GM12878 (cell line): ENCODE results near the gene TCF7L1. TPM values are rescaled to one million over a fixed set of nuclear protein-coding genes. Genes with fewer than 3 reads are reported as not detected.

Experiments used
- ATAC-seq: fragments of 200-7000 bp; cut with Tn5 transposase; 3 replicates; pipeline ENCODE4 v1.9.1; 2020; ENCODE audit warnings: mild to moderate bottlenecking, moderate library complexity
- BruUV-seq: library from RNA; stranded (reverse); fragments of 400-500 nt; replicated peaks from 2 replicates; lab custom pipeline; 2021; lab: Mats Ljungman, UMichigan
- CTCF ChIA-PET: fragments of 300-600 bp; sonication (Branson Sonifier 250); formaldehyde crosslinking; extraction: SDS; loops from one replicate; lab custom pipeline; 2021; ENCODE audit warnings: inconsistent platforms; lab: Yijun Ruan, JAX
- POLR2A ChIA-PET: fragments of 350-600 bp; formaldehyde crosslinking; extraction: SDS; loops from one replicate; lab custom pipeline; 2021; ENCODE audit warnings: inconsistent platforms; lab: Charles Lee
- RAD21 ChIA-PET: fragments of 300-600 bp; sonication (Branson Sonifier 250); formaldehyde crosslinking; loops from one replicate; lab custom pipeline; 2023; ENCODE audit warnings: antibody characterized with exemption; ENCODE audit not compliant: unreplicated experiment; lab: Charles Lee
- SMC1A ChIA-PET: fragments of 300-600 bp; sonication (Branson Sonifier 250); formaldehyde crosslinking; loops from one replicate; lab custom pipeline; 2023; ENCODE audit not compliant: unreplicated experiment, uncharacterized antibody; lab: Charles Lee
- DNase-seq: peaks from one replicate; pipeline ENCODE4 v3.0.0-alpha.2; 2011; ENCODE audit warnings: low read depth, low spot score
- FAIRE-seq: peaks from 3 replicates; lab custom pipeline; 2011; peaks lifted over from hg19 to GRCh38; lab: Jason Lieb, UNC
- H2AFZ ChIP-seq: 2 replicates; pipeline ENCODE4 v1.6.0; 2011; ENCODE audit warnings: low read depth, low read length, control low read depth; ENCODE audit not compliant: control insufficient read depth
- H3K27ac ChIP-seq: 2 replicates; pipeline ENCODE4 v1.5.1; 2011; ENCODE audit warnings: control low read depth; ENCODE audit not compliant: control insufficient read depth, insufficient read depth
- H3K27me3 ChIP-seq, 2 experiments: replicated peaks in 1 of 2; 2 replicates each; pipeline versions ENCODE4 v1.6.0 to v1.6.1; 2011; ENCODE audit warnings: low read length in 1 of 2; ENCODE audit not compliant: control insufficient read depth in 2 of 2, insufficient read depth in 2 of 2
- H3K36me3 ChIP-seq, 2 experiments: 2 replicates each; pipeline ENCODE4 v1.5.1; 2011; ENCODE audit warnings: low read length in 1 of 2; ENCODE audit not compliant: control insufficient read depth in 2 of 2, insufficient read depth in 2 of 2
- H3K4me1 ChIP-seq: 2 replicates; pipeline ENCODE4 v1.6.1; 2011; ENCODE audit warnings: mild to moderate bottlenecking, low read length, moderate library complexity, mixed read lengths; ENCODE audit not compliant: control insufficient read depth, insufficient read depth
- H3K4me2 ChIP-seq: 2 replicates; pipeline ENCODE4 v1.6.0; 2011; ENCODE audit warnings: control low read depth; ENCODE audit not compliant: control insufficient read depth, insufficient read depth
- H3K4me3 ChIP-seq: fragments of 200-600 bp; sonication (generic); 2 replicates; pipeline ENCODE4 v1.5.1; 2016
- H3K79me2 ChIP-seq: 2 replicates; pipeline ENCODE4 v1.6.0; 2011; ENCODE audit warnings: low read length; ENCODE audit not compliant: control insufficient read depth, insufficient read depth
- H3K9ac ChIP-seq: 2 replicates; pipeline ENCODE4 v1.8.0; 2011; ENCODE audit warnings: low read length, control low read depth, mixed read lengths; ENCODE audit not compliant: control insufficient read depth, insufficient read depth
- H3K9me3 ChIP-seq: replicated peaks from 3 replicates; pipeline ENCODE4 v1.5.1; 2011; ENCODE audit warnings: mild to moderate bottlenecking, low read length; ENCODE audit not compliant: control insufficient read depth, insufficient read depth
- H4K20me1 ChIP-seq: 2 replicates; pipeline ENCODE4 v1.6.0; 2011; ENCODE audit not compliant: control insufficient read depth, insufficient read depth
- ASH2L ChIP-seq: fragments of 300-600, 200-600 bp; sonication (generic); IDR thresholded peaks from 2 replicates; pipeline ENCODE4 v1.6.1; 2017; ENCODE audit warnings: low read depth, mild to moderate bottlenecking, borderline replicate concordance
- ATF7 ChIP-seq: fragments of 450-650 bp; IDR thresholded peaks from 2 replicates; pipeline ENCODE4 v1.6.1; 2016; ENCODE audit warnings: low read depth, mild to moderate bottlenecking
- CHD4 ChIP-seq: fragments of 200-600 bp; sonication (generic); IDR thresholded peaks from 2 replicates; pipeline ENCODE4 v1.6.1; 2016; ENCODE audit warnings: mild to moderate bottlenecking
- GABPA ChIP-seq: IDR thresholded peaks from 2 replicates; pipeline ENCODE4 v1.6.1; 2014; ENCODE audit warnings: antibody characterized with exemption, low read depth, mild to moderate bottlenecking, inconsistent platforms
- KLF5 ChIP-seq: fragments of 450-650 bp; IDR thresholded peaks from 2 replicates; pipeline ENCODE4 v1.6.1; 2014; ENCODE audit warnings: mild to moderate bottlenecking; ENCODE audit not compliant: partially characterized antibody
- RAD51 ChIP-seq: fragments of 450-650 bp; IDR thresholded peaks from 2 replicates; pipeline ENCODE4 v1.6.1; 2016; ENCODE audit warnings: moderate library complexity, mild to moderate bottlenecking, inconsistent platforms
- SMC3 ChIP-seq: IDR thresholded peaks from 2 replicates; pipeline ENCODE4 v1.6.1; 2011; ENCODE audit warnings: low read length, improper control_type of control experiment, borderline replicate concordance
- WGBS: methylation state at CpG from one replicate; pipeline ENCODE4 v1.1.6; 2016; ENCODE audit warnings: low lambda C conversion rate; ENCODE audit not compliant: insufficient replicate concordance, insufficient coverage; ENCODE audit errors: missing lambda C conversion rate; 5-methylcytosine and 5-hydroxymethylcytosine counted together
- in situ Hi-C: fragments of 300-500 bp; cut with MboI; formaldehyde crosslinking; loops from 9 replicates; pipeline ENCODE4 v1.14.3; 2018; ENCODE audit warnings: mixed read lengths
- intact Hi-C: fragments of 100-400 bp; cut with micrococcal nuclease; formaldehyde crosslinking; loops from one replicate; pipeline ENCODE4 v1.14.2; 2022; ENCODE audit not compliant: unreplicated experiment
- polyA plus RNA-seq, 11 experiments: library from polyadenylated mRNA; depleted of rRNA in 4 of 11; unstranded in 6 of 11; stranded (reverse) in 5 of 11; fragments of >200 nt; fragmentation: Nextera tagmentation in 4 of 11; fragmentation: Illumina TruSeq in 1 of 11; extraction: Ambion mirVana in 4 of 11; extraction: Trizol in 1 of 11; gene quantifications; 1 replicate in 1 of 11; 2 replicates in 10 of 11; pipeline versions ENCODE4 v1.2.1 to v1.2.3, GENCODE V29; 2011 to 2016; ENCODE audit warnings: inconsistent platforms in 2 of 11, missing spikeins in 2 of 11, low read depth in 1 of 11
- total RNA-seq, 4 experiments: library from RNA; depleted of rRNA in 3 of 4; stranded (reverse); fragments of >200 nt in 3 of 4; fragmentation: Illumina TruSeq in 1 of 4; extraction: Trizol in 1 of 4; gene quantifications; 2 replicates each; pipeline versions ENCODE4 v1.2.1 to v1.2.3, GENCODE V29; 2013 to 2021
- TF ChIP-seq, protein P1 (sequence below): fragments of 450-650 bp; IDR thresholded peaks from 2 replicates; pipeline ENCODE4 v1.6.1; 2017; ENCODE audit warnings: mild to moderate bottlenecking, moderate library complexity

The TCF7L1 gene
- total and polyA plus RNA-seq, 10 of the 15 experiments (the other 5 are each of a cell fraction or from before 2014, with no cell fraction given) = 0.03 to 0.11 (median 0.10) TPM; not detected in 7

DNA sequence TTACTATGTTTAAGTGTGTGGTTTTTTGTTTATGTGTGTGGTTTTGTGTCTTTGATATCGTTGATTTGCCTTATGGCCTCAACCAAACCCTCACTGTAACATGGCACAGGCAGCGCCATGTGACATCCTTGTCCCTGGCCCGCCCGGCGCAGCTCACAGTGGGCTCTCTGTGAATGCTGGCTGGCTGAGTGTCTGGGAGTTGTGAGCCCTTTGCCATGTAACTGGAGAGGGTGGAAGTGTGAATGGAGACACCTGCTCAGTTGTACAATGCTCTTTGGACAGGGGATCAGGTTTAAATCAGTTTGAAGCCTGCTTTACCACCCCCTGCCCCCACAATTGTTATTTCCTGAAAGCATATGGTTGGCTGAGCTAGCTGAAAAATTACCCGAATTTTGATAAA, 41.8 kb downstream of the TCF7L1 start (continued):
- no peak for TF ChIP-seq ASH2L

DNA sequence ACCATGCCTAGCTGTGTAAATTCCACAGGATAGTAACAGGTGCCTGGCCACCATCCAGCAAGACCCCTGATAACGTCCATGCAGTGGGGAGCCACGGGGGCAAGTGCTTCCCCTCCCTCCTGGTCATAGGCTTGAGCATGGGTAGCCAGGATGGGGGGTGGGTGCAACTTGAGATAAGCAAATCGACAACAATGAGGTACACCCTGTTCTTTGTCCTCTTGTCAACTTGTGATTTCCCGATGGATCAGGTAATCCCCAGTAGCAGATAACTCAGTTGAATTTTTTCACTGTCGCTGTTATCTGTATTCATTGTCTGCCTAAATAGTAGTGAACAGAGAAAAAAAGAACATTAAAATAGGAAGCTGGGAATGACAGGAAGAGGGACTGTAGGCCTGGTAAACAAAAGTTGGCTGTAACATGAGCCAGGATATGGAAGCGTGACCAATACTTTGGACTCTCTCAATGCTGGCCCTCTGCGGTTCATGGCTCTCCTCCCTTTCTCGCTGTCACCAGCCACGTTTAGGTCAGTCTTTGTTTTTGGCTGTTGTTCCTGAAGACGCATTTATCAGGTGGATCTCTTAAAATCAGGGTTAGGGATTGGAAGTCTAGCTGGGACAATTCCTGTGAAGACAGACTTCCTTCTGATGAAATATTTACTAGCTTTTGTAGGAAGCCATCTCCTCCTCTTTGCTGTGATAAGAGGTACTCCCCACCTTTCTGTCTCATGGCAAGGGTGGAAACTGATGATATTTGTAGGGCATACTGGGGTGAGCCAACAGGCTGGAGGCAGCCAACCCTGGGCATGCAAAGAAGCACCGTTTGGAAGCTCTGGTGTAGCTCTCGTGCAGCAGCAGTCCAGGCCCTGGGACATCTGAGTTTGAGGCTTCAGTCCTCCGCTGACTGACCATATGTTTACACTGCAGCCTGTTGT, 42.4 kb downstream of the TCF7L1 start:
- POLR2A ChIA-PET = no interaction called here
- no peaks in the 10 kb centered on the region for H3K4me1 ChIP-seq
- no peak overlapping the region for H3K4me3 ChIP-seq
- H3K4me2 ChIP-seq = no peak overlapping the region
- H3K36me3 ChIP-seq = no peaks in the 10 kb centered on the region
- no peak overlapping the region for H2AFZ ChIP-seq
- TF ChIP-seq RAD51 = no peak
- no peak for TF ChIP-seq CHD4
- TF ChIP-seq KLF5 = no peak
- no peak for TF ChIP-seq ATF7
- TF ChIP-seq GABPA = no peak
- TF ChIP-seq, protein P1, sequence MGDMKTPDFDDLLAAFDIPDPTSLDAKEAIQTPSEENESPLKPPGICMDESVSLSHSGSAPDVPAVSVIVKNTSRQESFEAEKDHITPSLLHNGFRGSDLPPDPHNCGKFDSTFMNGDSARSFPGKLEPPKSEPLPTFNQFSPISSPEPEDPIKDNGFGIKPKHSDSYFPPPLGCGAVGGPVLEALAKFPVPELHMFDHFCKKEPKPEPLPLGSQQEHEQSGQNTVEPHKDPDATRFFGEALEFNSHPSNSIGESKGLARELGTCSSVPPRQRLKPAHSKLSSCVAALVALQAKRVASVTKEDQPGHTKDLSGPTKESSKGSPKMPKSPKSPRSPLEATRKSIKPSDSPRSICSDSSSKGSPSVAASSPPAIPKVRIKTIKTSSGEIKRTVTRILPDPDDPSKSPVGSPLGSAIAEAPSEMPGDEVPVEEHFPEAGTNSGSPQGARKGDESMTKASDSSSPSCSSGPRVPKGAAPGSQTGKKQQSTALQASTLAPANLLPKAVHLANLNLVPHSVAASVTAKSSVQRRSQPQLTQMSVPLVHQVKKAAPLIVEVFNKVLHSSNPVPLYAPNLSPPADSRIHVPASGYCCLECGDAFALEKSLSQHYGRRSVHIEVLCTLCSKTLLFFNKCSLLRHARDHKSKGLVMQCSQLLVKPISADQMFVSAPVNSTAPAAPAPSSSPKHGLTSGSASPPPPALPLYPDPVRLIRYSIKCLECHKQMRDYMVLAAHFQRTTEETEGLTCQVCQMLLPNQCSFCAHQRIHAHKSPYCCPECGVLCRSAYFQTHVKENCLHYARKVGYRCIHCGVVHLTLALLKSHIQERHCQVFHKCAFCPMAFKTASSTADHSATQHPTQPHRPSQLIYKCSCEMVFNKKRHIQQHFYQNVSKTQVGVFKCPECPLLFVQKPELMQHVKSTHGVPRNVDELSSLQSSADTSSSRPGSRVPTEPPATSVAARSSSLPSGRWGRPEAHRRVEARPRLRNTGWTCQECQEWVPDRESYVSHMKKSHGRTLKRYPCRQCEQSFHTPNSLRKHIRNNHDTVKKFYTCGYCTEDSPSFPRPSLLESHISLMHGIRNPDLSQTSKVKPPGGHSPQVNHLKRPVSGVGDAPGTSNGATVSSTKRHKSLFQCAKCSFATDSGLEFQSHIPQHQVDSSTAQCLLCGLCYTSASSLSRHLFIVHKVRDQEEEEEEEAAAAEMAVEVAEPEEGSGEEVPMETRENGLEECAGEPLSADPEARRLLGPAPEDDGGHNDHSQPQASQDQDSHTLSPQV = no peak
- no peak for TF ChIP-seq SMC3
- H3K9me3 ChIP-seq = peaks cover 4% of the 10 kb centered on the region; the same call in 1 of the 3 replicates
- H3K27me3 ChIP-seq = peaks cover 4 to 11% of the 10 kb centered on the region in 2 experiments
- intact Hi-C loops (no loop called here), in situ Hi-C loops (no loop called here)
- H3K9ac ChIP-seq = no peak overlapping the region
- H4K20me1 ChIP-seq = peaks cover 3% of the 10 kb centered on the region; the same call in 1 of the 2 replicates
- WGBS = 39% methylated on average over 13 of the region's 13 CpGs
- RAD21 ChIA-PET = no interaction called here
- ATAC-seq = no peak
- DNase-seq = no peak
- CTCF ChIA-PET = interaction anchor here (1.0 kb wide), 1 partner anchor 91 kb away, joined by 3 read pairs; no protein-coding TSS in a partner anchor
- BruUV-seq = no TSS peak
- SMC1A ChIA-PET = interaction anchor here (0.6 kb wide), 1 partner anchor 36 kb away, joined by 3 read pairs; no protein-coding TSS in a partner anchor
- H3K27ac ChIP-seq = no peak overlapping the region
- no peaks in the 10 kb centered on the region for H3K79me2 ChIP-seq
- no peak for FAIRE-seq
